ENCODE measurements around the gene JPH3. TPM values are rescaled to one million over a fixed set of nuclear protein-coding genes. Genes with fewer than 3 reads are reported as not detected.

The JPH3 gene
- polyA plus RNA-seq, 3 donors, result not detected

DNA sequence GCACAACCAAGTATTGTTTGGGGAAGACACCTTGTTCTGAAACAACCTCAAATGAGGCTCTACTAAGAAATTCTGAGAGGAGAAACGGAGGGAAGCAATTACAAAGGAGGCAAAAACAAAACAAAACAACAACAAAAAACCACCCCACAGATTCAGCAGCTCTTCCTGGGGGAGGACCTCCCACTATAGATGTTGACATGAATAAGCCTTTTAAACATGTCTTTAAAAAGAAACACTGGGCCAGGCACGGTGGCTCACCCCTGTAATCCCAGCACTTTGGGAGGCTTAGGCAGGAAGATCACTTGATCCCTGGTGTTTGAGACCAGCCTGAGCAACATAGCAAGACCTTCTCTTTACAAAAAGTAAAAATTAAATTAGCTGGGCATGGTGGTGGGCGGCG is 22.6 kb upstream of the JPH3 start:
- H3K27me3 ChIP-seq (ENCODE audit: control insufficient read depth in 2 of 2, insufficient read depth in 2 of 2, low read length in 2 of 2), result peaks cover 0 to 11% of the 10 kb centered on the region in 2 donors
- H3K27ac Mint-ChIP-seq, result no peak overlapping the region
- no peak overlapping the region for H3K27ac ChIP-seq (ENCODE audit: low read depth in 1 of 2, low read length in 2 of 2)
- H3K4me3 ChIP-seq (replicated peaks in 1 of 3; ENCODE audit: low read depth in 2 of 3, low read length in 3 of 3), result no peak overlapping the region
- H3K79me2 ChIP-seq (ENCODE audit: insufficient read depth, low read length), result no peaks in the 10 kb centered on the region
- TF ChIP-seq, protein P1, sequence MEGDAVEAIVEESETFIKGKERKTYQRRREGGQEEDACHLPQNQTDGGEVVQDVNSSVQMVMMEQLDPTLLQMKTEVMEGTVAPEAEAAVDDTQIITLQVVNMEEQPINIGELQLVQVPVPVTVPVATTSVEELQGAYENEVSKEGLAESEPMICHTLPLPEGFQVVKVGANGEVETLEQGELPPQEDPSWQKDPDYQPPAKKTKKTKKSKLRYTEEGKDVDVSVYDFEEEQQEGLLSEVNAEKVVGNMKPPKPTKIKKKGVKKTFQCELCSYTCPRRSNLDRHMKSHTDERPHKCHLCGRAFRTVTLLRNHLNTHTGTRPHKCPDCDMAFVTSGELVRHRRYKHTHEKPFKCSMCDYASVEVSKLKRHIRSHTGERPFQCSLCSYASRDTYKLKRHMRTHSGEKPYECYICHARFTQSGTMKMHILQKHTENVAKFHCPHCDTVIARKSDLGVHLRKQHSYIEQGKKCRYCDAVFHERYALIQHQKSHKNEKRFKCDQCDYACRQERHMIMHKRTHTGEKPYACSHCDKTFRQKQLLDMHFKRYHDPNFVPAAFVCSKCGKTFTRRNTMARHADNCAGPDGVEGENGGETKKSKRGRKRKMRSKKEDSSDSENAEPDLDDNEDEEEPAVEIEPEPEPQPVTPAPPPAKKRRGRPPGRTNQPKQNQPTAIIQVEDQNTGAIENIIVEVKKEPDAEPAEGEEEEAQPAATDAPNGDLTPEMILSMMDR (IDR thresholded peaks at IDR 0.05), result no peak
- no peak overlapping the region for H2AFZ ChIP-seq (ENCODE audit: insufficient read depth, low read depth, low read length, poor library complexity, severe bottlenecking)
- no peaks in the 10 kb centered on the region for H3K4me1 Mint-ChIP-seq
- H4K20me1 ChIP-seq (ENCODE audit: insufficient read depth, low read length), result no peaks in the 10 kb centered on the region
- no peak overlapping the region for H3K4me3 Mint-ChIP-seq
- no peak for DNase-seq
- H3K9ac ChIP-seq (ENCODE audit: insufficient read depth, low read length, poor library complexity, severe bottlenecking), result no peak overlapping the region
- no peak overlapping the region for H3K4me2 ChIP-seq (replicated peaks; ENCODE audit: extremely low read depth, low read length, poor library complexity, severe bottlenecking)
- no peaks in the 10 kb centered on the region for H3K36me3 ChIP-seq (replicated peaks in 1 of 2; ENCODE audit: control insufficient read depth in 1 of 2, insufficient read depth in 2 of 2, low read length in 2 of 2)
- intact Hi-C loops (cut with micrococcal nuclease), result no loop called here
- no CpG with 5 or more reads among the region's 4 CpGs for WGBS (ENCODE audit: insufficient coverage)
- H3K9me3 Mint-ChIP-seq, result peaks cover 0 to 3% (median 0%) of the 10 kb centered on the region in 7 donors
- H3K9me3 ChIP-seq (replicated peaks in 1 of 2; ENCODE audit: control insufficient read depth in 1 of 2, insufficient read depth in 1 of 2, low read length in 2 of 2), result no peaks in the 10 kb centered on the region
- peaks cover 8 to 43% (median 29%) of the 10 kb centered on the region in 3 donors for H3K27me3 Mint-ChIP-seq (ENCODE audit: low read depth in 3 of 3)
- no peaks in the 10 kb centered on the region for H3K4me1 ChIP-seq (ENCODE audit: control insufficient read depth in 1 of 2, insufficient read depth in 2 of 2, low read length in 2 of 2)
- no peaks in the 10 kb centered on the region for H3K36me3 Mint-ChIP-seq

DNA sequence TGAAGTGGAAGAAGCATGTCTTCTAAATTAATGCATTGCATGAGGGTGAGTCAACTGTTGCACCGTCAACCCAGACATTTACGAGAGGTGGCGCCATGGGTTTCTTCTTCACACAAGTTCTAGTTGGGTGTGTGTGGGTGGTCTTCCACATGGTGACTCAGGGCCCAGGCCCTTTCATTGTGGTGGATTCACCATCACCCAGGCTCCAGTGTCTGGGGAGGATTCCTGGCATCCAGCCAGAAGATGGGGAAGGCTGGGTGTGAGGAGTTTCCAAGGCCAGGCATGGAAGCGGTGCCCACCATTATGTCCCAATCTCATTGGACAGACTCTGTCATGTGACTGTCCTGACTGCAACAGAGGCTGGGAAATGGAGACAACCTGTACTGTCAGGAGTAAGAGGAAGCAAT is 21.4 kb upstream of the JPH3 start:
- H3K9me3 Mint-ChIP-seq, result no peaks in the 10 kb centered on the region
- H3K36me3 ChIP-seq (replicated peaks in 1 of 2; ENCODE audit: control insufficient read depth in 1 of 2, insufficient read depth in 2 of 2, low read length in 2 of 2), result no peaks in the 10 kb centered on the region
- no peak overlapping the region for H3K27ac Mint-ChIP-seq
- H3K79me2 ChIP-seq (ENCODE audit: insufficient read depth, low read length), result no peaks in the 10 kb centered on the region
- no peak overlapping the region for H2AFZ ChIP-seq (ENCODE audit: insufficient read depth, low read depth, low read length, poor library complexity, severe bottlenecking)
- H3K4me1 Mint-ChIP-seq, result no peaks in the 10 kb centered on the region
- H3K4me1 ChIP-seq (ENCODE audit: control insufficient read depth in 1 of 2, insufficient read depth in 2 of 2, low read length in 2 of 2), result no peaks in the 10 kb centered on the region
- H3K36me3 Mint-ChIP-seq, result no peaks in the 10 kb centered on the region
- no peak for DNase-seq
- no peaks in the 10 kb centered on the region for H4K20me1 ChIP-seq (ENCODE audit: insufficient read depth, low read length)
- peaks cover 0 to 12% of the 10 kb centered on the region in 2 donors for H3K27me3 ChIP-seq (ENCODE audit: control insufficient read depth in 2 of 2, insufficient read depth in 2 of 2, low read length in 2 of 2)
- H3K27me3 Mint-ChIP-seq (ENCODE audit: low read depth in 3 of 3), result peaks cover 14 to 38% (median 34%) of the 10 kb centered on the region in 3 donors
- H3K4me2 ChIP-seq (replicated peaks; ENCODE audit: extremely low read depth, low read length, poor library complexity, severe bottlenecking), result no peak overlapping the region
- TF ChIP-seq, protein P1 (IDR thresholded peaks at IDR 0.05), result no peak
- H3K27ac ChIP-seq (ENCODE audit: low read depth in 1 of 2, low read length in 2 of 2), result no peak overlapping the region
- intact Hi-C loops (cut with micrococcal nuclease), result no loop called here
- no peaks in the 10 kb centered on the region for H3K9me3 ChIP-seq (replicated peaks in 1 of 2; ENCODE audit: control insufficient read depth in 1 of 2, insufficient read depth in 1 of 2, low read length in 2 of 2)
- no peak overlapping the region for H3K4me3 ChIP-seq (replicated peaks in 1 of 3; ENCODE audit: low read depth in 2 of 3, low read length in 3 of 3)
- no peak overlapping the region for H3K9ac ChIP-seq (ENCODE audit: insufficient read depth, low read length, poor library complexity, severe bottlenecking)
- H3K4me3 Mint-ChIP-seq, result no peak overlapping the region
- WGBS (ENCODE audit: insufficient coverage), result no CpG with 5 or more reads among the region's 4 CpGs
